K562 (cell line): Measurements from ENCODE around the gene GPHN.

ENCODE experiments used
- KAT2B ChIP-seq: IDR thresholded peaks from one replicate; pipeline ENCODE4 v1.6.1; 2012; ENCODE audit warnings: low read depth, mild to moderate bottlenecking, control low read depth, inconsistent platforms, low read length, moderate library complexity
- NR2C2 ChIP-seq, 2 experiments: fragments of 200-800 bp in 1 of 2; sonication (Bioruptor generic) in 1 of 2; sonication (generic) in 1 of 2; formaldehyde crosslinking in 1 of 2; IDR thresholded peaks; 2 replicates each; pipeline versions ENCODE4 v1.6.1 to v1.8.0; 2016 to 2022; ENCODE audit warnings: mild to moderate bottlenecking in 1 of 2, missing compliant biosample characterization in 1 of 2, missing genetic modification characterization in 1 of 2, missing genetic modification reagents in 1 of 2
- ZNF239 ChIP-seq: fragments of 250-450 bp; sonication (Bioruptor Pico); IDR thresholded peaks from 2 replicates; pipeline ENCODE4 v1.4.0; 2020; ENCODE audit warnings: mild to moderate bottlenecking
- ZNF253 ChIP-seq: fragments of 250-450 bp; sonication (Bioruptor Pico); conservative IDR thresholded peaks from 2 replicates; pipeline ENCODE4 v1.6.1; 2021; ENCODE audit warnings: mild to moderate bottlenecking
- TF ChIP-seq, protein P1 (sequence below), 3 experiments: IDR thresholded peaks in 2 of 3; conservative IDR thresholded peaks in 1 of 3; 2 replicates each; pipeline ENCODE4 v1.5.1; 2011 to 2012; ENCODE audit warnings: low read length in 3 of 3, mild to moderate bottlenecking in 3 of 3, control low read depth in 2 of 3, improper control_type of control experiment in 1 of 3, inconsistent platforms in 1 of 3, low read depth in 1 of 3, mixed read lengths in 1 of 3, moderate library complexity in 1 of 3; ENCODE audit not compliant: insufficient read depth in 2 of 3

DNA sequence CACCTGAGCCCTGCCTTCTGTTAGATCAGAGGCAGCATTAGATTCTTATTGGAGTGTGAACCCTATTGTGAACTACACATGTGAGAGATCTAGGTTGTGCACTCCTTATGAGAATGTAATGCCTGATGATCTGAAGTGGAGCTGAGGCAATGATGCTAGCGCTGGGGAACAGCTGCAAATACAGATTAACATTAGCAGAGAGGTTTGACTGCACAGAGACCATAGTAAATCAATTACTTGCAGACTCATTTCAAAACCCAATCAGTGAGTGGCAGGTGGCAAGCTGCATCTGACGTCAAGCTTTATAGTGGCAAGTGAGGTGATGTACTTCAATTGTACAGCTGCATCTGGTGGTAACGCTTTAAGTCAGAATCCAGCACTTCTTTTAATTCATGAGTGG is 141.6 kb downstream of the GPHN start:
- TF ChIP-seq KAT2B (no peak), ZNF253 (CRISPR knock-in tag) (no peak), NR2C2 (CRISPR knock-in tag; IDR thresholded peaks at IDR 0.05) (no peak), NR2C2 (tag; IDR thresholded peaks at IDR 0.05) (no peak), ZNF239 (CRISPR knock-in tag) (no peak)
- TF ChIP-seq, protein P1, sequence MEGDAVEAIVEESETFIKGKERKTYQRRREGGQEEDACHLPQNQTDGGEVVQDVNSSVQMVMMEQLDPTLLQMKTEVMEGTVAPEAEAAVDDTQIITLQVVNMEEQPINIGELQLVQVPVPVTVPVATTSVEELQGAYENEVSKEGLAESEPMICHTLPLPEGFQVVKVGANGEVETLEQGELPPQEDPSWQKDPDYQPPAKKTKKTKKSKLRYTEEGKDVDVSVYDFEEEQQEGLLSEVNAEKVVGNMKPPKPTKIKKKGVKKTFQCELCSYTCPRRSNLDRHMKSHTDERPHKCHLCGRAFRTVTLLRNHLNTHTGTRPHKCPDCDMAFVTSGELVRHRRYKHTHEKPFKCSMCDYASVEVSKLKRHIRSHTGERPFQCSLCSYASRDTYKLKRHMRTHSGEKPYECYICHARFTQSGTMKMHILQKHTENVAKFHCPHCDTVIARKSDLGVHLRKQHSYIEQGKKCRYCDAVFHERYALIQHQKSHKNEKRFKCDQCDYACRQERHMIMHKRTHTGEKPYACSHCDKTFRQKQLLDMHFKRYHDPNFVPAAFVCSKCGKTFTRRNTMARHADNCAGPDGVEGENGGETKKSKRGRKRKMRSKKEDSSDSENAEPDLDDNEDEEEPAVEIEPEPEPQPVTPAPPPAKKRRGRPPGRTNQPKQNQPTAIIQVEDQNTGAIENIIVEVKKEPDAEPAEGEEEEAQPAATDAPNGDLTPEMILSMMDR (IDR thresholded peaks at IDR 0.05 in 2 of 3, conservative IDR thresholded peaks at IDR 0.05 in 1 of 3; ENCODE audit: insufficient read depth in 2 of 3, low read depth in 1 of 3, low read length in 3 of 3): no peak
